ENCODE data around the gene JAM3. TPM values are rescaled to one million over a fixed set of nuclear protein-coding genes. Genes with fewer than 3 reads are reported as not detected.

Gene JAM3
- total and polyA plus RNA-seq, 2 of the 4 experiments (the other 2 are of a cell fraction), result 38.0 to 71.5 TPM

GRCh38 chr11:134034496-134035381 is 34.1 kb upstream of the JAM3 start:
- H2AFZ ChIP-seq (replicated peaks; ENCODE audit: low read length, poor library complexity), result peak overlapping the region; percentile 90
- dilution Hi-C loops (cut with HindIII; ENCODE audit: low sequenced_read_pairs, unreplicated experiment) (no loop called here), in situ Hi-C loops (cut with MboI; ENCODE audit: low sequenced_read_pairs) (no loop called here), intact Hi-C loops (cut with micrococcal nuclease) (no loop called here)
- peak overlapping the region in 1 of 2 experiments; percentile 69; a peak in 2 of 4 replicates for H4K8ac ChIP-seq (ENCODE audit: low read depth in 2 of 2, low read length in 2 of 2)
- no peak for TF ChIP-seq MAZ (IDR thresholded peaks at IDR 0.05; ENCODE audit: borderline replicate concordance, low read depth, low read length)
- TF ChIP-seq RAD21 (IDR thresholded peaks at IDR 0.05; ENCODE audit: low read length), result no peak
- no peak for TF ChIP-seq ELK1 (IDR thresholded peaks at IDR 0.05; ENCODE audit: borderline replicate concordance, low read depth, low read length)
- no peak for TF ChIP-seq MAFK (IDR thresholded peaks at IDR 0.05; ENCODE audit: low read depth, low read length)
- TF ChIP-seq RCOR1 (IDR thresholded peaks at IDR 0.05; ENCODE audit: insufficient replicate concordance, low read length), result no peak
- no peak for TF ChIP-seq SMC3 (IDR thresholded peaks at IDR 0.05; ENCODE audit: low read depth, low read length)
- TF ChIP-seq NFE2L2 (IDR thresholded peaks at IDR 0.05; ENCODE audit: low read depth, low read length), result no peak
- no peak for TF ChIP-seq POLR2A (IDR thresholded peaks at IDR 0.05; ENCODE audit: low read depth, low read length)
- peak overlapping the region; percentile 58 for H2AK9ac ChIP-seq (replicated peaks; ENCODE audit: low read depth, low read length, poor library complexity)
- H2BK20ac ChIP-seq (ENCODE audit: low read depth, low read length), result no peak overlapping the region
- no TSS peak for BruUV-seq (replicated peaks)
- H3K4me1 ChIP-seq (ENCODE audit: control insufficient read depth, insufficient read depth, low read length), result peaks cover 8% of the 10 kb centered on the region
- ChIA-PET CTCF (interaction anchor here (0.9 kb wide), 1 partner anchor 16 kb away, joined by 3 read pairs; no protein-coding TSS in a partner anchor), POLR2A (ENCODE audit: unreplicated experiment) (no interaction called here)
- no peak overlapping the region for H3K4me3 ChIP-seq (ENCODE audit: insufficient read depth, low read depth, low read length)
- H3K4ac ChIP-seq (ENCODE audit: low read depth, low read length), result 0 out of 2 replicates have a peak overlapping the region, but pooled peaks have one; percentile 25
- H3K27ac ChIP-seq (ENCODE audit: insufficient read depth, low read length), result no peak overlapping the region
- H3K27me3 ChIP-seq (ENCODE audit: control insufficient read depth, insufficient read depth, low read length), result peaks cover 25% of the 10 kb centered on the region
- no peak overlapping the region for H2BK15ac ChIP-seq (ENCODE audit: low read depth, low read length)
- no peak overlapping the region for H4K5ac ChIP-seq (ENCODE audit: low read depth, low read length)
- no peaks in the 10 kb centered on the region for H3K9me3 ChIP-seq (ENCODE audit: control insufficient read depth, insufficient read depth, low read length)
- no peaks in the 10 kb centered on the region for H4K20me1 ChIP-seq (ENCODE audit: insufficient read depth, low read length)
- no peak overlapping the region; the same call in 1 of the 2 replicates for H3K4me2 ChIP-seq (ENCODE audit: low read depth, low read length)
- H3K23ac ChIP-seq (ENCODE audit: low read depth, low read length), result no peak overlapping the region
- H3K56ac ChIP-seq (ENCODE audit: extremely low read depth, insufficient read depth, low read length), result no peak overlapping the region
- no peak overlapping the region for H2BK120ac ChIP-seq (ENCODE audit: low read depth, low read length)
- no peaks in the 10 kb centered on the region for H3K36me3 ChIP-seq (ENCODE audit: control insufficient read depth, insufficient read depth, low read length)
- WGBS, 2 experiments (ENCODE audit: extremely low coverage in 2 of 2, insufficient read length in 1 of 2), result 91% methylated on average over 8 of the region's 15 CpGs; no CpG with 5 or more reads in 1 of the 2 experiments
- H2BK5ac ChIP-seq (ENCODE audit: low read depth, low read length, poor library complexity, severe bottlenecking), result no peak overlapping the region
- no peak overlapping the region for H3K14ac ChIP-seq (replicated peaks; ENCODE audit: low read depth, low read length)
- H4K91ac ChIP-seq (ENCODE audit: insufficient read depth, low read depth, low read length), result peak overlapping the region; percentile 16; the same call in 1 of the 2 replicates
- no peaks in the 10 kb centered on the region for H3K79me1 ChIP-seq (ENCODE audit: low read depth in 1 of 2, low read length in 2 of 2)
- ATAC-seq (ENCODE audit: low read depth), result no peak
- H3K9ac ChIP-seq (ENCODE audit: low read depth, low read length), result no peak overlapping the region
- no peak overlapping the region for H3K18ac ChIP-seq (ENCODE audit: low read depth, low read length)
- no peak for DNase-seq
- H2AK5ac ChIP-seq (ENCODE audit: low read depth, low read length), result no peak overlapping the region
- H3K9me1 ChIP-seq (ENCODE audit: insufficient read depth, low read length), result no peaks in the 10 kb centered on the region
